Measurements from ENCODE around the gene NFU1.
A peak's percentile ranks its signal among the peaks of the same experiment; 100 is the strongest.
"Not testable (repeated sequence)": the region's sequence is repeated elsewhere in the genome, so short reads cannot be mapped to it uniquely, and the experiment has no call there.

NFU1 gene

GRCh38 chr2:69386360-69386759, 50.9 kb downstream of the NFU1 start:
- no peak for DNase-seq

DNA sequence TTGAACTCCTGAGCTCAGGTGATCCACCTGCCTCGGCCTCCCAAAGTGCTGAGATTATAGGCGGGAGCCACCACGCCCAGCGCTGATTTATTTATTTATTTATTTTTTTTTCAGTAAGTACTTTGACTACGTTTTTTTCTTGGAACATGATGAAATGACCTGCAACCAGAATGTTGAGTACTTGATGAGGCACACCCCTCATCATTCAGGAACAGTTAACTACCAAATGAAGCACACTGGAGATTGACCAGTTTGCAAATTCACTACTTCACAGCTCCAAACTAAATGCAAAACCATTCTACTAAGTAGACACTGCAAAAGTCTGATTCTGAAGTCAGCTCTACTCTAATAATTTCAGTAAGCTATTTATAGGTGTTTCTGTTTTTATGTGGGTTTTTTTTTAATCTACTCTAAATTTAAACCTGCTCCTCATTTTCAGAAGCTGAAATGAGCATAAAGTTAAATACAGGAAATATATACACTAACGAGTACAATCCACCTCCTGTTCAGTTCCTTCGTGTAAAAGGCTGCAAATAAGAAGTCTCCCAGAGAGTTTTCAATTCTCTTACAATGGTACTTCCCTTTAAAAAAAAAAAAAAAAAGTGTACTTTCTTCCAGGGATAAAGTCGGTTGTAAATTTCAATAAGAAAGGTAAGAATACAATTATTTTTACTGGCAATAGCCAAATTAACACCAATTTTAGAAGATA, 51.6 kb downstream of the NFU1 start:
- no peak for DNase-seq

DNA sequence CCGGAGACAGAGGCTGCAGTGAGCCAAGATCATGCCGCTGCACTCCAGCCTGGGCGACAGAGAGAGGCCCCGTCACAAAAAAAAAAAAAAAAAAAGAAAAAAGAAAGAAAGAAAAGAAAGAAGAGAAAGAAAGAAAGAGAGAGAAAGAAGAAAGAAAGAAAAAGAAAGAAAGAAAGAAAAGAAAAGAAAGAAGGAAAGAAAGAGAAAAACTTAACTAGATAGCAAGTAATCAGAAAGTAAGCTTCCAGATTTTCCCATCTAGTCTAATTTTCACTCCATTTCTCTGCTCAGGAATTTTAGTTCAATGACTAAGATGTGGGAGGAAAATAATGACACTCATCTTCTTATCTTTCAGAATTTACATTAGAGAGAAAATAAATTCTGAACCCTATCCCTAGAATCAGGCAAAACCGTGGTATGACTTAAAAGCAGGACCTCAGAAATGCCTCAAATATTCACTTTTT, 52.6 kb downstream of the NFU1 start:
- DNase-seq: no peak

- DNase-seq: no peak
Measured at GRCh38 chr2:69383176-69383812, 53.9 kb downstream of the NFU1 start.

- DNase-seq: no peak
Measured at GRCh38 chr2:69382547-69382946, 54.7 kb downstream of the NFU1 start.

- DNase-seq: no peak
Measured at GRCh38 chr2:69381337-69381737, 55.9 kb downstream of the NFU1 start.

DNA sequence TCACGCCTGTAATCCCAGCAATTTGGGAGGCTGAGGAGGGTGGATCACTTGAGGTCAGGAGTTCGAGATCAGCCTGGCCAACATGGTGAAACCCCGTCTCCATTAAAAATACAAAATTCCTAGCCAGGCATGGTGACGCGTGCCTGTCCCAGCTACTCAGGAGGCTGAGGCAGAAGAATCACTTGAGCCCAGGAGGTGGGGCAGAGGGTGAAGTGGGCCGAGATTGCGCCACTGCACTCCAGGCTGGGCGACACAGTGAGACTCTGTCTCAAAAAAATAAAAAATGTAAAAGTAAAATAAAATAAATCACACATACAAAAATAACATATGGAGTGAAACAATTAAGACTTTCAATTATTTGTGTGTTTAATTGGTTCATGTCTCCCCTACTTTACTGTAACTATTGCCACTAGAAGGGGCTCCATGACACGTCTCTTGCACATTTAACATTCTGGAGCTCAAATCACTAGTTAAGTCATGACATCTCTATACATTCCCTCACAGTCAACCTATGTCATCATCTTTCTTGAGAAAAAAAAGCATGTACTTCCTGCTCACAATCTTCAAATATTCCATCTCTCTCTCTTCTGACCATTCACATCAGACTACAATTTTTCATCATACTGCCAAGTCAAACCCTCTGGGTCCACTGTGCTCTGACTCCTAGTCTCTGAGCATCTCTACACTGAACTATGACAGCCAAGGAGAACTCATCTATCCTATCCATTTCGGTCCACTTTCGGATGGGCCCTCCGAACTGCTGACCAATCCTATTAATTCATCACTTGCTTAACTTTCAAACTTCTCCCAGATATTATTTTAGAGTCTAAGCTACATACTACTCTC, 56.9 kb downstream of the NFU1 start:
- no peak for DNase-seq

GRCh38 chr2:69376403-69376802, 60.8 kb downstream of the NFU1 start:
- no peak for DNase-seq

- peak; percentile 6 for DNase-seq
Measured at GRCh38 chr2:69375494-69376353, 61.5 kb downstream of the NFU1 start.

GRCh38 chr2:69372767-69373166, 64.5 kb downstream of the NFU1 start:
- no peak for DNase-seq

DNA sequence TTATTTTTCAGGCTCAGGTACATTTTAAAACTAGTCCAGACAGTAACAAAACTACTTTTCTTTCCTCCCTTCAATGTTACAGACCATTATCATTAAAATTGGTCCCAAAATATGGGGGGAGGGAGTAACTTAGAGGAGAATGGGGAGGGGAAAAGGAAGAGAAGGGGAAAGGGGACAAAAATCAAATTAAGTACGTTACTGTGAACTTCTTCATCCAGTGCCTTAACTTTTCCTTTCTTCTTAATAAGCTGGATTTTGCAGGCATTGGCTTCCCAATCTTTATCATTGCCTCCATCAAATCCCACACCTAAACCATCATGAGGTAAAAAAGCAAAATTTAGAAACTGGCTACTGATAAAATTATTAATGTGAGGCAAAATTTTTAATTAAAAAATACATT, 67.4 kb downstream of the NFU1 start:
- DNase-seq: no peak

DNA sequence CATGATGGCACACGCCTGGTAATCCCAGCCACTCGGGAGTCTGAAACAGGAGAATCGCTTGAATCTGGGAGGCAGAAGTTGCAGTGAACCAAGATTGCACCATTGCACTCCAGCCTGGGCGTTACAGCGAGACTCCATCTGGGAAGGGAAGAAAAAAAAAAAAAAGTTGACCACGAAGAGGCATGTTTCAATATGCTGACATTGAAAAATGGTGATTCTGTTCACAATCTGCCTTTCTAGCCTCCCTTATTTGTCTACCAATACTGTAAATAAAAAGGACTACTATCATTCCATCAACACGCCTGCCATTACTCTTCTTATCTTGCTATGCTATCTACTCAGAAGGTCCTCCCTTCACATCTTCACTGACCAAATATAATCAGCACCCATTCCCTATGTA, 68.6 kb downstream of the NFU1 start:
- DNase-seq: no peak

DNA sequence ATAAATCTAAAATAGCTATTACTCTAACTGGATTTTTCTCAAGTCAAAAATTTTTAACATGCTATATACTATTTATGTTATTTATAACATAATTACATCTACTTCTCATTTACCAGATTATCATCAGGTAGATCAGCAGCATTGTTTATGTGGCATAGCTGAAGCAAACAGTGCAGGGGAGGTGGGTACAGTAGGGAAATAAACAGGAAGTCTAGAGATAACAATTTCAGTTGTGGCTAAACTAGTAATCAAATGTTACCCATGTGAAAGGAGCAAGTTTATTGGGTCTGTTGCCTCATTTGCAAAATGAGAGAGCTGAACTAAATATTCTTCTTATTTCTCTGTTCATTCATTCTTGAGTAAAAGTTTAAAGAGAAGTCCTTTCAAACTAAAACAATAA, 77.9 kb downstream of the NFU1 start:
- no peak for DNase-seq

- DNase-seq: no peak
Measured at GRCh38 chr2:69358914-69359313, 78.3 kb downstream of the NFU1 start.

- DNase-seq: no peak
Measured at GRCh38 chr2:69356471-69356870, 80.8 kb downstream of the NFU1 start.

GRCh38 chr2:69354976-69355375, 82.3 kb downstream of the NFU1 start:
- DNase-seq: not testable (repeated sequence)

GRCh38 chr2:69353360-69353759, 83.9 kb downstream of the NFU1 start:
- no peak for DNase-seq

DNA sequence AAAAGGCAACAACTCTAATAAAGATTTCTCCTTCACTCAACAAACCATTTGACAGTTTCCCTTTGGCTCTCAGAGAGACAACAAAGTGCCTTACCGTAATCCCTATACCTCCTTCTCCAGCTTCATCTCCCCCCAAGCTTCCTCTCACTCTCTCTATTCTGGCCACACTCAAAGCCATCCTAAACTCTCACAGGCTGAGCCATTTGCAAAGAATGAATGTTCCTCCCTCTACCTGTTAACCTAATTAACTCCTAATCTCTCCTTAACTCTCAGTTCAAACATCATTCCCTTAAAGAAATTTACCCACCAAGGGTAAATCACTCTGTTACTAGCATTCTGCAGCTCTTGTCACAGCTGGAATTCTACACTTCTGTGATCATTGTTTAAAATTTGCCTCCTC, 88.5 kb downstream of the NFU1 start:
- no peak for DNase-seq

Measured in NCI-H1436 treated with DMSO at 0.1 percent for 48 hours (cell line).